Endothelial cell (in vitro differentiated cells): Measurements from ENCODE around the gene SERPINA12. TPM values are rescaled to one million over a fixed set of nuclear protein-coding genes. Genes with fewer than 3 reads are reported as not detected.
"Not testable (repeated sequence)": the region's sequence is repeated elsewhere in the genome, so short reads cannot be mapped to it uniquely, and the experiment has no call there.

Experiments
- DNase-seq: peaks from one replicate; pipeline ENCODE4 v3.0.0; 2021; ENCODE audit warnings: low spot score
- H3K27ac Mint-ChIP-seq: one replicate; pipeline ENCODE4 v1.8.0; 2021; ENCODE audit warnings: mixed read lengths, inconsistent platforms; ENCODE audit not compliant: unreplicated experiment
- H3K27me3 Mint-ChIP-seq: one replicate; pipeline ENCODE4 v1.8.0; 2021; ENCODE audit warnings: mild to moderate bottlenecking, moderate library complexity, mixed read lengths, inconsistent platforms; ENCODE audit not compliant: unreplicated experiment
- H3K36me3 Mint-ChIP-seq: one replicate; pipeline ENCODE4 v1.8.0; 2021; ENCODE audit warnings: mild to moderate bottlenecking, low read depth, mixed read lengths, inconsistent platforms; ENCODE audit not compliant: unreplicated experiment
- H3K4me1 Mint-ChIP-seq: one replicate; pipeline ENCODE4 v1.8.0; 2021; ENCODE audit warnings: mild to moderate bottlenecking, mixed read lengths, inconsistent platforms; ENCODE audit not compliant: unreplicated experiment
- H3K4me3 Mint-ChIP-seq: one replicate; pipeline ENCODE4 v1.8.0; 2021; ENCODE audit warnings: mild to moderate bottlenecking, mixed read lengths, inconsistent platforms; ENCODE audit not compliant: unreplicated experiment
- H3K9me3 Mint-ChIP-seq: one replicate; pipeline ENCODE4 v1.8.0; 2021; ENCODE audit warnings: mixed read lengths, inconsistent platforms; ENCODE audit not compliant: unreplicated experiment
- total RNA-seq: library from RNA; stranded (reverse); fragmentation: NEBNext Ultra II Directional; extraction: Animal tissue kit (Norgen Biotek cat#: 25700); gene quantifications from one replicate; pipeline ENCODE4 v1.2.1, GENCODE V29; 2021; ENCODE audit not compliant: unreplicated experiment
- TF ChIP-seq, protein P1 (sequence below): fragments of 200-600 bp; sonication (generic); IDR thresholded peaks from one replicate; pipeline ENCODE4 v1.5.0; 2021; ENCODE audit warnings: antibody characterized with exemption; ENCODE audit not compliant: unreplicated experiment

SERPINA12 gene
- total RNA-seq, 1 donor from 2014 or later = not detected

DNA sequence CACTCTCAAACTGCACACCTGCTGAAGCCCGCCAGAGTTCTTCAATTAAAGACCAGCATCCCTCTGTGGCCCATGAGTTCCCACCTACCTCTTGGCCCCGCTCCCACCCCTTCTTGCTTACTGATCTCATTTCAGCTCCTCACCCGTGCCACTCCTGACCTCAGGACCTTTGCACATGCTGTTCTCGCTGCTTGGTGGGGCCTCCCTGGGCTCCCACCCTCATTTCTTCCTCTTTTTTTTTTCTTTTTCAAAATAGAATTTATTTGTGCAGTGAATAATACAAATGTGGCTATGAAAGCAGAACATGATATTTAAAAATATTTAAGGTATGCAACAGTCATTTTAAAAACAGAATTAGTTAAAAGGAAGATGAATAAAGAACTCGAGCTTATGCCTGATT, 24.8 kb downstream of the SERPINA12 start:
- peaks cover 4% of the 10 kb centered on the region for H3K27me3 Mint-ChIP-seq
- H3K36me3 Mint-ChIP-seq = no peaks in the 10 kb centered on the region
- no peak for DNase-seq
- no peak overlapping the region for H3K4me3 Mint-ChIP-seq
- peaks cover under 1% of the 10 kb centered on the region for H3K9me3 Mint-ChIP-seq
- TF ChIP-seq, protein P1, sequence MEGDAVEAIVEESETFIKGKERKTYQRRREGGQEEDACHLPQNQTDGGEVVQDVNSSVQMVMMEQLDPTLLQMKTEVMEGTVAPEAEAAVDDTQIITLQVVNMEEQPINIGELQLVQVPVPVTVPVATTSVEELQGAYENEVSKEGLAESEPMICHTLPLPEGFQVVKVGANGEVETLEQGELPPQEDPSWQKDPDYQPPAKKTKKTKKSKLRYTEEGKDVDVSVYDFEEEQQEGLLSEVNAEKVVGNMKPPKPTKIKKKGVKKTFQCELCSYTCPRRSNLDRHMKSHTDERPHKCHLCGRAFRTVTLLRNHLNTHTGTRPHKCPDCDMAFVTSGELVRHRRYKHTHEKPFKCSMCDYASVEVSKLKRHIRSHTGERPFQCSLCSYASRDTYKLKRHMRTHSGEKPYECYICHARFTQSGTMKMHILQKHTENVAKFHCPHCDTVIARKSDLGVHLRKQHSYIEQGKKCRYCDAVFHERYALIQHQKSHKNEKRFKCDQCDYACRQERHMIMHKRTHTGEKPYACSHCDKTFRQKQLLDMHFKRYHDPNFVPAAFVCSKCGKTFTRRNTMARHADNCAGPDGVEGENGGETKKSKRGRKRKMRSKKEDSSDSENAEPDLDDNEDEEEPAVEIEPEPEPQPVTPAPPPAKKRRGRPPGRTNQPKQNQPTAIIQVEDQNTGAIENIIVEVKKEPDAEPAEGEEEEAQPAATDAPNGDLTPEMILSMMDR = no peak
- H3K27ac Mint-ChIP-seq = no peak overlapping the region
- no peaks in the 10 kb centered on the region for H3K4me1 Mint-ChIP-seq

DNA sequence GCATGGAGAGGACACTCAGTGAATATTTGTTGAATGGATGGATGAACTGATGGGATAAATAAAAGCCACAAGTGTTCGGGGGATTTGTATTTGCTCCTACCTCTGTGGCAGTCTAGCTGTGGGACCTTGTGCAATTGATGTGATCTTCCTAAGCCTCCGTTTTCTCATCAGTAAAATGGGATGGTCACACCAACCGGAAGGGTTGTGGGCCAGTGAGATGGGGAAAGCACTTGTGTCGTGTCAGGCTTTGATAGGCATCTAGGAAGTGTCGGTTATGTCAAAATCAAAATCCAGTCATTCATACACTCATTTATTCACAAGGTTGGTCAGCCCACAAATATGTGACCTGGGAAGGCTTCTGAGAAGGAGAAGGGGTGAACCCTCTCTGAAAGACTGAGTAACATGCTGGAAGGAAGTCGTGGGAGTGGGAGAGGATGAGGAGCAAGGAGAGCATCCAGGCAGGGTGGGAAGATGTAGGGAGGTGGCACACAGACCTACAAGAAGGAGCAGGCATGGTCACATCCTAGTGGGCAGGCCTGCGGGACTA, 25.5 kb downstream of the SERPINA12 start:
- Mint-ChIP-seq H3K27me3 (peaks cover 4% of the 10 kb centered on the region), H3K36me3 (no peaks in the 10 kb centered on the region), H3K27ac (no peak overlapping the region), H3K4me3 (no peak overlapping the region), H3K9me3 (peaks cover 7% of the 10 kb centered on the region), H3K4me1 (no peaks in the 10 kb centered on the region)
- TF ChIP-seq, protein P1 = no peak
- no peak for DNase-seq

DNA sequence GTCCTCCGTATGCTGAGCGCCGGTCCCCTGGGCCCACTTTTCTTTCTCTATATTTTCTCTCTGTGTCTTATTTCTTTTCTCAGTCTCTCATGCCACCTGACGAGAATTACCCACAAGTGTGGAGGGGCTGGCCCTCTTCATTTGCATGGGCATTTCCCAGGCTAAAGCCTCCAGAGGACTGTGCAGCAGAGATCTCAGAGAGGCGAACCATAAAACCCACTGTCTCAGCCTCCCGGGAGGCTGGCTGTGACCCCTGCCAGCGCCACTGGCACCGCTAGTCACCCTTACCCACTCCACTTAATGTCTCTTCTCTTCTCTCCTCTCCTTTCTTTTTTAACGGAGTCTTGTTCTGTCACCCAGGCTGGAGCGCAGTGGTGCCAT, 26.2 kb downstream of the SERPINA12 start:
- no peaks in the 10 kb centered on the region for H3K36me3 Mint-ChIP-seq
- H3K27me3 Mint-ChIP-seq = peaks cover 4% of the 10 kb centered on the region
- H3K4me3 Mint-ChIP-seq = no peak overlapping the region
- peaks cover 9% of the 10 kb centered on the region for H3K9me3 Mint-ChIP-seq
- H3K27ac Mint-ChIP-seq = no peak overlapping the region
- TF ChIP-seq, protein P1 = no peak
- DNase-seq = no peak
- no peaks in the 10 kb centered on the region for H3K4me1 Mint-ChIP-seq

DNA sequence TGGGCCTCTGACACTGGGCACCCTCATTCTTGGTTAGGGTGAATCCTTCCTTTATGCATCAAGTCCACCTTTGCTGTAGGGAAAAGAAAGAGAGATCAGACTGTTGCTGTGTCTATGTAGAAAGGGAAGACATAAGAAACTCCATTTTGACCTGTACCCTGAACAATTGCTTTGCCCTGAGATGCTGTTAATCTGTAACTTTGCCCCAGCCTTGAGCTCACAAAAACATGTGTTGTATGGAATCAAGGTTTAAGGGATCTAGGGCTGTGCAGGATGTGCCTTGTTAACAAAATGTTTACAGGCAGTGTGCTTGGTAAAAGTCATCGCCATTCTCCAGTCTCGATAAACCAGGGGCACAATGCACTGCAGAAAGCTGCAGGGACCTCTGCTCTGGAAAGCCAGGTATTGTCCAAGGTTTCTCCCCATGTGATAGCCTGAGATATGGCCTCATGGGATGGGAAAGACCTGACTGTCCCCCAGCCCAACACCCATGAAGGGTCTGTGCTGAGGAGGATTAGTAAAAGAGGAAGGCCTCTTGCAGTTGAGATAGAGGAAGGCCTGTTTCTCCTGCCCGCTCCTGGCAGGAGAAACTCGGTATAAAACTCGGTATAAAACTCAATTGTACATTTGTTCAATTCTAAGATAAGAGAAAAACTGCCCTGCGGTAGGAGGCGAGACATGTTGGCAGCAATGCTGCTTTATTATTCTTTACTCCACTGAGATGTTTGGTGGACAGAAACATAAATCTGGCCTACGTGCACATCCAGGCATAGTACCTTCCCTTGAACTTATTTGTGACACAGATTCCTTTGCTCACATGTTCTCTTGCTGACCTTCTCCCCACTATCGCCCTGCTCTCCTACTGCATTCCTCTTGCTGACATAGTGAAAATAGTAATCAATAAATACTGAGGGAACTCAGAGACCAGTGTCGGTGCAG, 26.9 kb downstream of the SERPINA12 start:
- not testable (repeated sequence) for H3K27ac Mint-ChIP-seq, H3K27me3 Mint-ChIP-seq, H3K4me3 Mint-ChIP-seq, H3K4me1 Mint-ChIP-seq, DNase-seq, H3K36me3 Mint-ChIP-seq
- H3K9me3 Mint-ChIP-seq = peaks cover 11% of the 10 kb centered on the region

DNA sequence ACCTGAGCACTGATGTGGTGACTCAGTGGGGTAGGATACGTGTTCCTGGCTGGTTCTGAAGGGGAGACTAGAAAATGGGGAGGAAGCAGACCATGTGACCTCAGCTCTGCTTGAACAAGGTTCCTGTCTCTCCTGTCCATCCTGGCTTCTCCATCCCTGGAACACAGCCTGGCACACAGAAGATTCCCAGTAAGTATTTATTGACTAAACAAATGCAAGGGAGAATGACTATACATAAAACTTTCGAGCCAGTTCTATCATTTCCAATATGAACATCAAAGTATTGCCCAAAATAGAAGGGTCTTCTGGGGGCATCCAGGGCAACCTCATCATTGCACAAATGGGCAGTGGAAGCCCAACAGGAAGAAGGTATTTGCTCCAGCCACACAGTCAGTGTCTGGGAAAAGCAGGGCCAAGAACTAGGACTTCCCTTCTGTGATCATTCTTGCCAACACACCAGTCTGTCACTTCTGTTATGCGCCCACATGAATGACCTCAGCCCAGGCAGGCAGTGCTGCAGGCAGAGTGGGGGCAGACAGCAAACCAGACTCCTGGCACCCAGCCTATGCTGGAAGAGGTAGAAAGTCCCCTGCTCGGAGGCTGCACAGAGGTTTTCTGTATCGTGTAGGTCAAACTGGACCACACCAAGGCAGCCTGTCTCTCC, 27.7 kb downstream of the SERPINA12 start:
- H3K4me1 Mint-ChIP-seq = no peaks in the 10 kb centered on the region
- H3K9me3 Mint-ChIP-seq = peaks cover 12% of the 10 kb centered on the region
- peaks cover 4% of the 10 kb centered on the region for H3K27me3 Mint-ChIP-seq
- no peaks in the 10 kb centered on the region for H3K36me3 Mint-ChIP-seq
- TF ChIP-seq, protein P1 = no peak
- no peak overlapping the region for H3K27ac Mint-ChIP-seq
- DNase-seq = no peak
- H3K4me3 Mint-ChIP-seq = no peak overlapping the region
